ENCODE data around the gene GABARAPL1. TPM values are rescaled to one million over a fixed set of nuclear protein-coding genes. Genes with fewer than 3 reads are reported as not detected.

Gene GABARAPL1
- 1 to 10 TPM in 5 of 6 donors, not detected in 1; 1.3 to 2.8 (median 2.1) TPM for polyA plus RNA-seq (ENCODE audit: low read depth in 6 of 6)

- DNase-seq (peak; percentile 77), ATAC-seq (ENCODE audit: low read depth in 2 of 2) (peak; percentile 83)
- Mint-ChIP-seq H3K9me3 (peaks cover 0 to 2% (median 0%) of the 10 kb centered on the region in 7 donors), H3K36me3 (no peaks in the 10 kb centered on the region), H3K27me3 (peaks cover 15 to 27% (median 25%) of the 10 kb centered on the region in 3 donors), H3K27ac (peak within 1 kb of the TSS; percentile 89 to 95 (median 94)), H3K4me3 (peak within 1 kb of the TSS; percentile 91 to 96 (median 94)), H3K4me1 (peaks cover 13 to 21% (median 13%) of the 10 kb centered on the region in 3 donors)
Observed at GRCh38 chr12:10212739-10213131, at the start of gene GABARAPL1. Gene GABARAPL1, plus strand, starts transcription at chr12:10212877. Its CDS starts 253 bp downstream, at chr12:10213130.

- Mint-ChIP-seq H3K9me3 (peaks cover 0 to 2% (median 0%) of the 10 kb centered on the region in 7 donors), H3K36me3 (no peaks in the 10 kb centered on the region), H3K4me1 (peaks cover 5 to 30% (median 25%) of the 10 kb centered on the region in 3 donors), H3K27me3 (peaks cover 6 to 9% (median 8%) of the 10 kb centered on the region in 3 donors), H3K27ac (no peak overlapping the region), H3K4me3 (no peak overlapping the region)
- ATAC-seq (ENCODE audit: low read depth in 2 of 2), result peak in 1 of 2 donors; percentile 55
- no peak for DNase-seq
Observed at GRCh38 chr12:10163084-10163483, 49.6 kb upstream of the GABARAPL1 start.

- peaks cover 6 to 9% (median 8%) of the 10 kb centered on the region in 3 donors for H3K27me3 Mint-ChIP-seq
- no peaks in the 10 kb centered on the region for H3K9me3 Mint-ChIP-seq
- DNase-seq, result no peak
- H3K36me3 Mint-ChIP-seq, result no peaks in the 10 kb centered on the region
- H3K4me3 Mint-ChIP-seq, result no peak overlapping the region
- H3K27ac Mint-ChIP-seq, result no peak overlapping the region
- H3K4me1 Mint-ChIP-seq, result peaks cover 4 to 15% (median 11%) of the 10 kb centered on the region in 3 donors
- no peak for ATAC-seq (ENCODE audit: low read depth in 2 of 2)
Observed at GRCh38 chr12:10165421-10165820, 47.3 kb upstream of the GABARAPL1 start.

GRCh38 chr12:10167599-10167998, 45.1 kb upstream of the GABARAPL1 start:
- Mint-ChIP-seq H3K27ac (no peak overlapping the region), H3K27me3 (peaks cover 18 to 26% (median 23%) of the 10 kb centered on the region in 3 donors), H3K4me3 (no peak overlapping the region), H3K9me3 (no peaks in the 10 kb centered on the region), H3K4me1 (peaks cover 0 to 4% (median 0%) of the 10 kb centered on the region in 3 donors), H3K36me3 (no peaks in the 10 kb centered on the region)
- ATAC-seq (ENCODE audit: low read depth in 2 of 2), result no peak
- DNase-seq, result no peak

GRCh38 chr12:10169104-10169503, 43.6 kb upstream of the GABARAPL1 start:
- H3K4me1 Mint-ChIP-seq, result no peaks in the 10 kb centered on the region
- no peaks in the 10 kb centered on the region for H3K36me3 Mint-ChIP-seq
- peaks cover 21 to 29% (median 24%) of the 10 kb centered on the region in 3 donors for H3K27me3 Mint-ChIP-seq
- no peak overlapping the region for H3K4me3 Mint-ChIP-seq
- no peaks in the 10 kb centered on the region for H3K9me3 Mint-ChIP-seq
- peak overlapping the region in 1 of 6 donors; percentile 4 for H3K27ac Mint-ChIP-seq
- ATAC-seq (ENCODE audit: low read depth in 2 of 2) (no peak), DNase-seq (no peak)

GRCh38 chr12:10170216-10170615, 42.5 kb upstream of the GABARAPL1 start:
- Mint-ChIP-seq H3K4me1 (no peaks in the 10 kb centered on the region), H3K4me3 (no peak overlapping the region), H3K9me3 (no peaks in the 10 kb centered on the region), H3K36me3 (no peaks in the 10 kb centered on the region), H3K27ac (peak overlapping the region in 1 of 6 donors; percentile 25), H3K27me3 (peaks cover 23 to 39% (median 30%) of the 10 kb centered on the region in 3 donors)
- no peak for ATAC-seq (ENCODE audit: low read depth in 2 of 2)
- DNase-seq, result no peak

GRCh38 chr12:10171973-10172728, 40.5 kb upstream of the GABARAPL1 start, which contains the start of gene OLR1:
Gene OLR1, minus strand, starts transcription at chr12:10172132. Its CDS starts 55 bp downstream, at chr12:10172077.
- no peak for ATAC-seq (ENCODE audit: low read depth in 2 of 2)
- Mint-ChIP-seq H3K36me3 (no peaks in the 10 kb centered on the region), H3K9me3 (no peaks in the 10 kb centered on the region), H3K4me3 (no peak within 1 kb of the TSS), H3K4me1 (no peaks in the 10 kb centered on the region), H3K27me3 (peaks cover 19 to 45% (median 36%) of the 10 kb centered on the region in 3 donors), H3K27ac (no peak within 1 kb of the TSS)
- DNase-seq, result no peak

GRCh38 chr12:10174986-10175614, 37.6 kb upstream of the GABARAPL1 start:
- H3K36me3 Mint-ChIP-seq, result no peaks in the 10 kb centered on the region
- no peak overlapping the region for H3K4me3 Mint-ChIP-seq
- peaks cover 34 to 61% (median 50%) of the 10 kb centered on the region in 3 donors for H3K27me3 Mint-ChIP-seq
- no peak overlapping the region for H3K27ac Mint-ChIP-seq
- ATAC-seq (ENCODE audit: low read depth in 2 of 2) (no peak), DNase-seq (no peak)
- no peaks in the 10 kb centered on the region for H3K4me1 Mint-ChIP-seq
- H3K9me3 Mint-ChIP-seq, result no peaks in the 10 kb centered on the region

- no peaks in the 10 kb centered on the region for H3K4me1 Mint-ChIP-seq
Observed at GRCh38 chr12:10175846-10176636, 36.6 kb upstream of the GABARAPL1 start.

GRCh38 chr12:10178821-10179220, 33.9 kb upstream of the GABARAPL1 start, which contains the start of gene TMEM52B:
Gene TMEM52B, plus strand, starts transcription at chr12:10179032. Its CDS starts 543 bp downstream, at chr12:10179575.
- no peak within 1 kb of the TSS for H3K27ac Mint-ChIP-seq
- H3K36me3 Mint-ChIP-seq, result no peaks in the 10 kb centered on the region
- no peaks in the 10 kb centered on the region for H3K4me1 Mint-ChIP-seq
- H3K9me3 Mint-ChIP-seq, result no peaks in the 10 kb centered on the region
- DNase-seq, result no peak
- peaks cover 36 to 69% (median 66%) of the 10 kb centered on the region in 3 donors for H3K27me3 Mint-ChIP-seq
- ATAC-seq (ENCODE audit: low read depth in 2 of 2), result no peak
- H3K4me3 Mint-ChIP-seq, result no peak within 1 kb of the TSS

More at GRCh38 chr12:10175846-10176636, 36.6 kb upstream of the GABARAPL1 start:
- ATAC-seq (ENCODE audit: low read depth in 2 of 2) (no peak), DNase-seq (no peak)
- Mint-ChIP-seq H3K9me3 (no peaks in the 10 kb centered on the region), H3K27ac (peak overlapping the region in 1 of 6 donors; percentile 5), H3K27me3 (peaks cover 34 to 66% (median 59%) of the 10 kb centered on the region in 3 donors), H3K36me3 (no peaks in the 10 kb centered on the region), H3K4me3 (no peak overlapping the region)

- no peak for ATAC-seq (ENCODE audit: low read depth in 2 of 2)
- no peaks in the 10 kb centered on the region for H3K4me1 Mint-ChIP-seq
- H3K27me3 Mint-ChIP-seq, result peaks cover 45 to 68% (median 66%) of the 10 kb centered on the region in 3 donors
- H3K36me3 Mint-ChIP-seq, result no peaks in the 10 kb centered on the region
- DNase-seq, result no peak
- H3K9me3 Mint-ChIP-seq, result no peaks in the 10 kb centered on the region
- H3K27ac Mint-ChIP-seq, result no peak overlapping the region
- no peak overlapping the region for H3K4me3 Mint-ChIP-seq
Observed at GRCh38 chr12:10179776-10180181, 32.9 kb upstream of the GABARAPL1 start.

GRCh38 chr12:10182354-10183049, 30.2 kb upstream of the GABARAPL1 start:
- Mint-ChIP-seq H3K9me3 (no peaks in the 10 kb centered on the region), H3K4me1 (peaks cover 0 to 3% (median 0%) of the 10 kb centered on the region in 3 donors), H3K27me3 (peaks cover 53 to 73% (median 60%) of the 10 kb centered on the region in 3 donors), H3K27ac (no peak overlapping the region), H3K36me3 (no peaks in the 10 kb centered on the region), H3K4me3 (no peak overlapping the region)
- ATAC-seq (ENCODE audit: low read depth in 2 of 2) (no peak), DNase-seq (no peak)

Measured in naive B cell (primary cell).